ENCODE measurements around the gene ETS2. TPM values are rescaled to one million over a fixed set of nuclear protein-coding genes. Genes with fewer than 3 reads are reported as not detected.

ETS2 gene
- total RNA-seq, 4 donors from 2014 or later: 36.6 to 92.2 (median 56.3) TPM

DNA sequence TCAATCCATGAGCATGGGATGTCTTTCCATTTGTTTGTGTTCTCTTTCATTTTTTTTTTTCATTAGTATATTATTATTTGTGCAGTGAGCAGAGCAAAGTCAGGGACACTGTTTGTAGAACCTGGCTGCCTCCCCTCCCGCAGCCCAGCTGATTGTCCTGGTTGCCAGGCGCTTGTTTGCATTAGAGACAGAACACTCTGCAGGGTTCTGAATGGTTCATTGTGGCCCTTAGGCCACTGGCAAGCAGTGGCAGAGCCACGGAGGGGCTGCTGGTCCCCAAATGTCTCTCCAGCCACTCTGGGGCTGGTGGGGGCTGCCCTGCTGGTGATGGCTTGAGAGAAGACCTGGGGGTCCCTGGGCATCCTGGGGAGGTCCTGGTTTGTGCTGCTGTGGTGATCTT is 29.0 kb downstream of the ETS2 start:
- H3K36me3 ChIP-seq: no peaks in the 10 kb centered on the region
- WGBS, 2 donors: 69 to 72% methylated on average over 3 of the region's 3 CpGs
- H3K27ac ChIP-seq: no peak overlapping the region
- no peak for TF ChIP-seq POLR2A (IDR thresholded peaks at IDR 0.05)
- TF ChIP-seq, protein P1, sequence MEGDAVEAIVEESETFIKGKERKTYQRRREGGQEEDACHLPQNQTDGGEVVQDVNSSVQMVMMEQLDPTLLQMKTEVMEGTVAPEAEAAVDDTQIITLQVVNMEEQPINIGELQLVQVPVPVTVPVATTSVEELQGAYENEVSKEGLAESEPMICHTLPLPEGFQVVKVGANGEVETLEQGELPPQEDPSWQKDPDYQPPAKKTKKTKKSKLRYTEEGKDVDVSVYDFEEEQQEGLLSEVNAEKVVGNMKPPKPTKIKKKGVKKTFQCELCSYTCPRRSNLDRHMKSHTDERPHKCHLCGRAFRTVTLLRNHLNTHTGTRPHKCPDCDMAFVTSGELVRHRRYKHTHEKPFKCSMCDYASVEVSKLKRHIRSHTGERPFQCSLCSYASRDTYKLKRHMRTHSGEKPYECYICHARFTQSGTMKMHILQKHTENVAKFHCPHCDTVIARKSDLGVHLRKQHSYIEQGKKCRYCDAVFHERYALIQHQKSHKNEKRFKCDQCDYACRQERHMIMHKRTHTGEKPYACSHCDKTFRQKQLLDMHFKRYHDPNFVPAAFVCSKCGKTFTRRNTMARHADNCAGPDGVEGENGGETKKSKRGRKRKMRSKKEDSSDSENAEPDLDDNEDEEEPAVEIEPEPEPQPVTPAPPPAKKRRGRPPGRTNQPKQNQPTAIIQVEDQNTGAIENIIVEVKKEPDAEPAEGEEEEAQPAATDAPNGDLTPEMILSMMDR (IDR thresholded peaks at IDR 0.05): no peak
- no peaks in the 10 kb centered on the region for H3K9me3 ChIP-seq
- H3K27me3 ChIP-seq: no peaks in the 10 kb centered on the region
- DNase-seq: no peak
- intact Hi-C loops (cut with DNase I): no loop called here
- H3K4me1 ChIP-seq: peaks cover 5 to 12% of the 10 kb centered on the region in 2 donors
- H3K4me3 ChIP-seq (replicated peaks in 1 of 3): no peak overlapping the region

DNA sequence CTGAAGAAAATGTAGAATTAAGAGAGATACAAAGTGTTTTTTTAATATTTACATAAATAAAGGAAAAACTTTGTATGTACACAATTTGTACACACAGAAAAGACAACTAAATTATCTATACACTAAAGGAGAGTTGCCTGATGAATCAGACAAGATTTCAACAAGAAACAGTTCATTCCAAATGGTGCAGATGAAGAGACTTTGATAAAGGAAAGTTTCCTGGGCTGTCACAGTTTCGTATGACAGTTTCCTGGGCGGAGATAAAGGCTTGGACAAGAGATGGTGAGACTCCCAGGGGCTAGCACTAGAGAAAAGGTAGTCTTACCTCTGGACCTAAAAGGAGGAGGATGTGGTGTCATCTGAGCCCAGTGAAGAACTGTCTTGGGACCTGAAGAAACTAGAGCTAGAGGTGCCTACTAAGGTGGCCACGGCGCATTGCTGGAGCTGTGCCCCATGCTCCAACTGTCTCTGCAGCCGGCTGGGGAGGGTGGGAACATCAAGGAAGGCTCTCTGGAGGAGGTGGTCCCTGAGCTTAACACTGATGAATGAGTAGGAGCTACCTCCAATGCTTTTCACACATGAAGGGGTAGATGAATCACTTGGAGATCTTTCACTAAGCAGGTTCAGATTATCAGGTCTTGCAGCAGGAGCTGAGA is 32.2 kb downstream of the ETS2 start:
- DNase-seq: no peak
- no peaks in the 10 kb centered on the region for H3K4me1 ChIP-seq
- no peaks in the 10 kb centered on the region for H3K27me3 ChIP-seq
- TF ChIP-seq POLR2A (IDR thresholded peaks at IDR 0.05): no peak
- TF ChIP-seq, protein P1 (IDR thresholded peaks at IDR 0.05): no peak
- H3K9me3 ChIP-seq: no peaks in the 10 kb centered on the region
- H3K4me3 ChIP-seq (replicated peaks in 1 of 3): no peak overlapping the region
- 74 to 76% methylated on average over 5 of the region's 5 CpGs for WGBS, 2 donors
- no peak overlapping the region for H3K27ac ChIP-seq
- no peaks in the 10 kb centered on the region for H3K36me3 ChIP-seq
- intact Hi-C loops (cut with DNase I): no loop called here

DNA sequence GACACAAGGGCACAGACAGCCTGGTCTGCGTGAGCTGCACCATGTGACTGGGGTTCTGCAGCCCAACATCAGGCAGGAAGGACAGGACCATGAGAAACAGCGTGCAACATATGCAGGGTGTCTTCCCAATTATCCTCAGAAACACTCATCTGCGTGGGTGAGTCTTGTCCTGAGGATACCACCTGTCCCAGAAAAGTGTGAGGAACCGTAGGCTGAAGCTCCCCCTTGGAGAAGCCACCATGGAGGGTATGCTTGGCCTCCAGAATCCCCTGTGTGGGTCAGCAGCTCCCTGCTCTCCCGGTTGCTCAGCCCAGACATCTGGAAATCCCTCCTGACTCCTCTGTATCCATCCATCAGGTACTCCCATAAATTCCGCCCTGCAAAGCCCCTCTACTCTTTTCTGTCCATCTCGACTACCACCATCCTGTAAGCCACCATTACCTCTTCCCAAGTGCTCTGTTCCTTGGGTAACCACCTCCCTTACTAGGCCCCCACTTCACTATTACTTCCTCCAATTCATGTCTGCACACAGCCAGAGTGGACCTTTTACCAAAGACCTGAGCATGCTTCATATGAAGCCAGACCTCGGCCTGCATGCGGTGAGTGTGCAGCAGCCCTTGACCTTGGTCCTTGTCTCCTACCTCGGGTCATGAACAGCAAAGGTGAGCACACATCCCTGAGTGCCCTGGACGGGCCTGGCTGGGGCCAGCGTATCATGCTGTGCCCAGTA is 33.0 kb downstream of the ETS2 start:
- no peak overlapping the region for H3K4me3 ChIP-seq (replicated peaks in 1 of 3)
- H3K9me3 ChIP-seq: no peaks in the 10 kb centered on the region
- 81 to 90% methylated on average over 12 of the region's 12 CpGs for WGBS, 2 donors
- intact Hi-C loops (cut with DNase I): no loop called here
- no peaks in the 10 kb centered on the region for H3K27me3 ChIP-seq
- no peak for DNase-seq
- H3K27ac ChIP-seq: no peak overlapping the region
- no peaks in the 10 kb centered on the region for H3K4me1 ChIP-seq
- TF ChIP-seq, protein P1 (IDR thresholded peaks at IDR 0.05): no peak
- no peak for TF ChIP-seq POLR2A (IDR thresholded peaks at IDR 0.05)
- H3K36me3 ChIP-seq: no peaks in the 10 kb centered on the region

DNA sequence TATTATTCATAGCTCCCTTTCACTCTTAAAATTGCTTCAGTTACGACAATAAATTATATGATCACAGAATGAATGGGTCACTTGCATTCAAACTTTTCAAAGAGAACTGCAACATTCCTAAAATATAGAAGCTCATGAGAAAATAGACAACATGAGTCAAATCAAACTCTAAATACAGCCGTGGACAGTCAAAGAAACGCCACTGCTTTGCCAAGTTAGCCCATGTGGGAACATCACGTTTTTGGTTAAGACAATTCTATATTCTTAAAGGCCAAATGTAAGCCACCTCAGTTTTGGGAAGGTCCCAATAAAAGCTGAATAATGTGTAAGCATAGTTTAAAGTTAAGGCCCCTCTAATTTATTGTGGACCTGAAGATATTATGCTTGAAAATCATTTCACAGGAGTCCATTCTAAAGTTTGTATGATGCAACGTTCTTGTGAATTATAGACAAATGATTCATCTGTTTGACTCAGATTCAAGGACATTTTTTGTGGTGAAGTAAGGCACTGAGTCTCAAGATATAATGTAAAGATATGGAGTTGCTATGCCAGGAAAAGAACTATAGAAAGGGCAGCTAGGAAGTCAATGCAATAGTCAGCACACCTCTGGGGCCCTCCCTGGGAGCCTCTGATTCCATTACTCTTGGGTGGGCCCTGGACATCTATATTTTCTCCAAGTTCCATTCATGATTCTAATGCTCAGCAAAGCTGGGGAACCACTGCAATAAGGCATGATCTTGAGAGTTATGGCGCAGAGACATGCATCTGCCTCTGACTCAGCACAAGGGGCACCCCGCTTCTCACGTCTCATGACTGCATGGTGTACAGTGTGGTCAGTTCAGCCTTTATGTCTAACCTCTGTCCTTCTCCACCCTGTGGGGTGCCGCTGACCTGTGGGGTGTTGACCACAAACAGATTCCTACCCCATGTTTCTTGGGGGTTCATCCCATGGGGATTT is 33.9 kb downstream of the ETS2 start:
- 83 to 84% methylated on average over 9 of the region's 9 CpGs for WGBS, 2 donors
- Histone ChIP-seq H3K4me3 (replicated peaks in 1 of 3) (no peak overlapping the region), H3K36me3 (no peaks in the 10 kb centered on the region), H3K27me3 (no peaks in the 10 kb centered on the region), H3K4me1 (no peaks in the 10 kb centered on the region), H3K27ac (no peak overlapping the region), H3K9me3 (no peaks in the 10 kb centered on the region)
- intact Hi-C loops (cut with DNase I): no loop called here
- DNase-seq: no peak
- TF ChIP-seq, protein P1 (IDR thresholded peaks at IDR 0.05): no peak
- TF ChIP-seq POLR2A (IDR thresholded peaks at IDR 0.05): no peak

All from thyroid gland (tissue), 4 donors.